Urinary bladder (tissue), 4 donors: Measurements from ENCODE around the gene VPS11. TPM values are rescaled to one million over a fixed set of nuclear protein-coding genes. Genes with fewer than 3 reads are reported as not detected.

Source experiments
- DNase-seq: peaks from one replicate; pipeline ENCODE4 v3.0.0-alpha.2; 2015; ENCODE audit errors: extremely low spot score
- H3K27ac ChIP-seq: one replicate; pipeline ENCODE4 v1.5.1; 2013; ENCODE audit warnings: low read depth, mild to moderate bottlenecking, moderate library complexity
- H3K36me3 ChIP-seq: one replicate; pipeline ENCODE4 v1.6.1; 2013; ENCODE audit warnings: mild to moderate bottlenecking, moderate library complexity; ENCODE audit not compliant: insufficient read depth
- H3K4me1 ChIP-seq: one replicate; pipeline ENCODE4 v1.6.1; 2013; ENCODE audit warnings: mild to moderate bottlenecking, moderate library complexity; ENCODE audit not compliant: insufficient read depth
- H3K4me3 ChIP-seq: one replicate; pipeline ENCODE4 v1.5.1; 2013; ENCODE audit warnings: low read depth, low read length
- WGBS: extraction: QIAGEN DNeasy Blood & Tissue Kit; methylation state at CpG from one replicate; pipeline ENCODE4 v1.1.7; 2013; 5-methylcytosine and 5-hydroxymethylcytosine counted together
- polyA plus RNA-seq: library from polyadenylated mRNA; stranded (reverse); fragments of 200-250 nt; gene quantifications from one replicate; pipeline ENCODE4 v1.2.3, GENCODE V29; 2013
- total RNA-seq: library from RNA; depleted of rRNA; stranded (reverse); fragments of >200 nt; gene quantifications from one replicate; pipeline ENCODE4 v1.2.3, GENCODE V29; 2014
- donor health status: healthy with polysubstance abuse.
- donor health status: healthy.

Gene VPS11
- total and polyA plus RNA-seq, 2 donors: 20.2 to 41.9 TPM

GRCh38 chr11:119078675-119079420 is 11.2 kb downstream of the VPS11 start:
- H3K36me3 ChIP-seq: peaks cover 12% of the 10 kb centered on the region
- no peak overlapping the region for H3K27ac ChIP-seq
- no peak for DNase-seq
- H3K4me3 ChIP-seq: no peak overlapping the region
- H3K4me1 ChIP-seq: no peaks in the 10 kb centered on the region
- WGBS: 93% methylated on average over 19 of the region's 19 CpGs

- Histone ChIP-seq H3K27ac (no peak overlapping the region), H3K4me1 (no peaks in the 10 kb centered on the region), H3K4me3 (no peak overlapping the region), H3K36me3 (peaks cover 12% of the 10 kb centered on the region)
- DNase-seq: no peak
- 73% methylated on average over 7 of the region's 7 CpGs for WGBS
These were observed 14.2 kb downstream of the VPS11 start for GRCh38 chr11:119081682-119082260.

GRCh38 chr11:119084663-119085436 is 17.2 kb downstream of the VPS11 start, which contains the start of gene HMBS:
Gene HMBS, plus strand, starts transcription at chr11:119084881. Its CDS starts 153 bp downstream, at chr11:119085034.
- Histone ChIP-seq H3K36me3 (no peaks in the 10 kb centered on the region), H3K27ac (peak within 1 kb of the TSS; percentile 77), H3K4me1 (no peaks in the 10 kb centered on the region), H3K4me3 (peak within 1 kb of the TSS; percentile 53)
- peak; percentile 84 for DNase-seq
- under 1% methylated on average over 45 of the region's 45 CpGs for WGBS

GRCh38 chr11:119085437-119085847 is 17.8 kb downstream of the VPS11 start:
- DNase-seq: no peak
- H3K4me3 ChIP-seq: peak overlapping the region; percentile 53
- no peaks in the 10 kb centered on the region for H3K36me3 ChIP-seq
- under 1% methylated on average over 13 of the region's 13 CpGs for WGBS
- no peaks in the 10 kb centered on the region for H3K4me1 ChIP-seq
- H3K27ac ChIP-seq: peak overlapping the region; percentile 51

- no peak for DNase-seq
- no peaks in the 10 kb centered on the region for H3K36me3 ChIP-seq
- 92% methylated on average over 6 of the region's 6 CpGs for WGBS
These were observed 19.5 kb downstream of the VPS11 start for GRCh38 chr11:119087123-119087522.

GRCh38 chr11:119087747-119088241 is 20.2 kb downstream of the VPS11 start:
- WGBS: 95% methylated on average over 2 of the region's 2 CpGs
- no peak for DNase-seq
- no peak overlapping the region for H3K4me3 ChIP-seq
- no peak overlapping the region for H3K27ac ChIP-seq
- H3K36me3 ChIP-seq: no peaks in the 10 kb centered on the region
- H3K4me1 ChIP-seq: no peaks in the 10 kb centered on the region

More at GRCh38 chr11:119087123-119087522, 19.5 kb downstream of the VPS11 start:
- H3K4me1 ChIP-seq: no peaks in the 10 kb centered on the region
- no peak overlapping the region for H3K27ac ChIP-seq
- no peak overlapping the region for H3K4me3 ChIP-seq

- WGBS: 91% methylated on average over 9 of the region's 9 CpGs
- no peaks in the 10 kb centered on the region for H3K36me3 ChIP-seq
- no peak overlapping the region for H3K27ac ChIP-seq
- no peak for DNase-seq
- no peak overlapping the region for H3K4me3 ChIP-seq
- H3K4me1 ChIP-seq: peaks cover 2% of the 10 kb centered on the region
These were observed 20.8 kb downstream of the VPS11 start for GRCh38 chr11:119088406-119088805.

- H3K27ac ChIP-seq: no peak overlapping the region
- no peaks in the 10 kb centered on the region for H3K36me3 ChIP-seq
- no peak overlapping the region for H3K4me3 ChIP-seq
- 82% methylated on average over 1 of the region's 1 CpG for WGBS
- H3K4me1 ChIP-seq: peaks cover 4% of the 10 kb centered on the region
- no peak for DNase-seq
These were observed 21.7 kb downstream of the VPS11 start for GRCh38 chr11:119089319-119089718.

GRCh38 chr11:119091178-119091577 is 23.6 kb downstream of the VPS11 start:
- WGBS: 56% methylated on average over 9 of the region's 9 CpGs
- Histone ChIP-seq H3K4me3 (no peak overlapping the region), H3K27ac (no peak overlapping the region), H3K4me1 (peaks cover 4% of the 10 kb centered on the region), H3K36me3 (no peaks in the 10 kb centered on the region)
- DNase-seq: no peak

- 80% methylated on average over 13 of the region's 13 CpGs for WGBS
- Histone ChIP-seq H3K4me1 (peaks cover 4% of the 10 kb centered on the region), H3K4me3 (no peak overlapping the region), H3K27ac (no peak overlapping the region), H3K36me3 (no peaks in the 10 kb centered on the region)
- DNase-seq: no peak
These were observed 24.6 kb downstream of the VPS11 start for GRCh38 chr11:119091966-119092879.

GRCh38 chr11:119092880-119093842 is 25.5 kb downstream of the VPS11 start:
- Histone ChIP-seq H3K36me3 (no peaks in the 10 kb centered on the region), H3K4me1 (peaks cover 4% of the 10 kb centered on the region), H3K4me3 (no peak overlapping the region), H3K27ac (no peak overlapping the region)
- DNase-seq: no peak
- WGBS: 36% methylated on average over 12 of the region's 12 CpGs
